K562 (cell line): Measurements from ENCODE around the gene KLF13. TPM values are rescaled to one million over a fixed set of nuclear protein-coding genes. Genes with fewer than 3 reads are reported as not detected.

Source experiments
- ATAC-seq: fragments of 200-7000 bp; cut with Tn5 transposase; 3 replicates; pipeline ENCODE4 v1.9.1; 2020; ENCODE audit warnings: moderate library complexity
- BruUV-seq: library from RNA; stranded (reverse); fragments of 400-500 nt; replicated peaks from 2 replicates; lab custom pipeline; 2021; lab: Mats Ljungman, UMichigan
- CTCF ChIA-PET: fragments of 300-600 bp; formaldehyde crosslinking; extraction: SDS; loops from one replicate; lab custom pipeline; 2021; ENCODE audit warnings: low intra/inter-chr PET ratio; lab: Yijun Ruan, JAX
- POLR2A ChIA-PET: fragments of 300-600, 350-650 bp; sonication (Branson Sonifier 250); formaldehyde crosslinking; extraction: SDS; loops from one replicate; lab custom pipeline; 2021; ENCODE audit warnings: antibody characterized with exemption, inconsistent platforms; lab: Yijun Ruan, JAX
- DNase-seq, 4 experiments: peaks; one replicate each; pipeline versions ENCODE4 v3.0.0 to v3.0.0-alpha.2; 2011 to 2018; ENCODE audit warnings: low spot score in 3 of 4, mixed read lengths in 3 of 4; ENCODE audit errors: extremely low read depth in 1 of 4
- FAIRE-seq: peaks from 2 replicates; lab custom pipeline; 2011; peaks lifted over from hg19 to GRCh38; lab: Jason Lieb, UNC
- H2AFZ ChIP-seq: 2 replicates; pipeline ENCODE4 v1.6.0; 2011; ENCODE audit warnings: low read depth, low read length, control low read depth, inconsistent platforms
- H3K27ac ChIP-seq: fragments of 200-600 bp; 3 replicates; pipeline ENCODE4 v1.8.0; 2011; ENCODE audit warnings: low read depth, mild to moderate bottlenecking, control low read depth, inconsistent platforms, low read length, moderate library complexity, mixed read lengths; ENCODE audit errors: extremely low read depth
- H3K27me3 ChIP-seq, 2 experiments: fragments of 300-600 bp in 1 of 2; 2 replicates in 1 of 2; 3 replicates in 1 of 2; pipeline versions ENCODE4 v1.6.0 to v1.8.0; 2011; ENCODE audit warnings: inconsistent platforms in 2 of 2, low read length in 2 of 2, mild to moderate bottlenecking in 1 of 2, mixed read lengths in 1 of 2, moderate library complexity in 1 of 2; ENCODE audit not compliant: control insufficient read depth in 2 of 2, insufficient read depth in 2 of 2
- H3K36me3 ChIP-seq: fragments of 300-600 bp; 3 replicates; pipeline ENCODE4 v1.8.0; 2011; ENCODE audit warnings: mild to moderate bottlenecking, low read length, inconsistent platforms; ENCODE audit not compliant: control insufficient read depth, insufficient read depth
- H3K4me1 ChIP-seq, 2 experiments: fragments of 200-600 bp in 1 of 2; replicated peaks in 1 of 2; 2 replicates in 1 of 2; 3 replicates in 1 of 2; pipeline versions ENCODE4 v1.5.1 to v1.8.0; 2011; ENCODE audit warnings: inconsistent platforms in 2 of 2, low read length in 2 of 2, mild to moderate bottlenecking in 1 of 2, mixed read lengths in 1 of 2, moderate library complexity in 1 of 2; ENCODE audit not compliant: control insufficient read depth in 2 of 2, insufficient read depth in 2 of 2
- H3K4me2 ChIP-seq: 2 replicates; pipeline ENCODE4 v1.6.1; 2011; ENCODE audit warnings: low read length, control low read depth, inconsistent platforms, mixed read lengths; ENCODE audit not compliant: insufficient read depth
- H3K4me3 ChIP-seq: fragments of 200-600 bp; sonication (generic), shearing (Covaris generic); 2 replicates; pipeline ENCODE4 v1.5.1; 2016; ENCODE audit warnings: control low read depth, inconsistent platforms
- H3K79me2 ChIP-seq: fragments of 200-600 bp; 3 replicates; pipeline ENCODE4 v1.8.0; 2011; ENCODE audit warnings: low read length, inconsistent platforms; ENCODE audit not compliant: control insufficient read depth, insufficient read depth
- H3K9ac ChIP-seq, 2 experiments: 2 replicates each; pipeline versions ENCODE4 v1.6.0 to v1.6.1; 2011; ENCODE audit warnings: low read depth in 2 of 2, low read length in 2 of 2, control low read depth in 1 of 2, inconsistent platforms in 1 of 2, mild to moderate bottlenecking in 1 of 2, mixed read lengths in 1 of 2; ENCODE audit not compliant: insufficient read depth in 1 of 2
- H3K9me1 ChIP-seq: one replicate; pipeline ENCODE4 v1.6.0; 2011; ENCODE audit warnings: inconsistent platforms, mild to moderate bottlenecking, low read length, moderate library complexity; ENCODE audit not compliant: control insufficient read depth, insufficient read depth
- H3K9me3 ChIP-seq: replicated peaks from 2 replicates; pipeline ENCODE4 v1.5.1; 2011; ENCODE audit warnings: low read depth, low read length, inconsistent platforms; ENCODE audit not compliant: control insufficient read depth, insufficient read depth
- H4K20me1 ChIP-seq: replicated peaks from 2 replicates; pipeline ENCODE4 v1.6.1; 2011; ENCODE audit warnings: low read length, inconsistent platforms, mixed read lengths; ENCODE audit not compliant: control insufficient read depth, insufficient read depth
- E2F4 ChIP-seq: sonication (generic); formaldehyde crosslinking; IDR thresholded peaks from 2 replicates; pipeline ENCODE4 v1.8.0; 2022; ENCODE audit warnings: mild to moderate bottlenecking, low read depth, missing genetic modification reagents
- FOXJ2 ChIP-seq: fragments of 200-800 bp; sonication (Bioruptor generic); IDR thresholded peaks from 2 replicates; pipeline ENCODE4 v1.6.1; 2016; ENCODE audit warnings: missing genetic modification characterization, missing compliant biosample characterization
- HMG20A ChIP-seq: fragments of 450-650 bp; formaldehyde crosslinking; conservative IDR thresholded peaks from 2 replicates; pipeline ENCODE4 v1.4.0; 2020; ENCODE audit warnings: mild to moderate bottlenecking, mixed read lengths
- HMGXB4 ChIP-seq: sonication (generic); formaldehyde crosslinking; IDR thresholded peaks from 2 replicates; pipeline ENCODE4 v1.8.1; 2023; ENCODE audit warnings: mild to moderate bottlenecking, missing genetic modification reagents
- RBM39 ChIP-seq: fragments of 200-400 bp; formaldehyde crosslinking; optimal IDR thresholded peaks from 2 replicates; pipeline ENCODE3; 2018; ENCODE audit warnings: low read depth, low read length
- RUNX1 ChIP-seq: sonication (generic); IDR thresholded peaks from 2 replicates; pipeline ENCODE4 v1.6.1; 2016; ENCODE audit warnings: antibody characterized with exemption, low read depth
- U2AF1 ChIP-seq: fragments of 200-400 bp; formaldehyde crosslinking; optimal IDR thresholded peaks from 2 replicates; pipeline ENCODE3; 2017; ENCODE audit warnings: mild to moderate bottlenecking, low read depth, low read length, moderate library complexity
- USF1 ChIP-seq: sonication (generic); formaldehyde crosslinking; IDR thresholded peaks from 2 replicates; pipeline ENCODE4 v1.9.0; 2022; ENCODE audit warnings: mild to moderate bottlenecking, missing genetic modification reagents
- ZNF3 ChIP-seq: fragments of 250-450 bp; sonication (Bioruptor Pico); IDR thresholded peaks from 2 replicates; pipeline ENCODE4 v1.5.0; 2021; ENCODE audit warnings: mild to moderate bottlenecking, moderate library complexity
- ZNF668 ChIP-seq: fragments of 250-450 bp; sonication (Bioruptor Pico); IDR thresholded peaks from 2 replicates; pipeline ENCODE4 v1.8.0; 2022; ENCODE audit warnings: mild to moderate bottlenecking, inconsistent platforms
- ZZZ3 ChIP-seq: fragments of 450-650 bp; IDR thresholded peaks from 2 replicates; pipeline ENCODE4 v1.6.1; 2016; ENCODE audit warnings: antibody characterized with exemption, mild to moderate bottlenecking, moderate library complexity
- WGBS: fragments of 100-300 bp; shearing (Covaris generic); methylation state at CpG from one replicate; pipeline ENCODE4 v1.1.6; 2016; ENCODE audit warnings: low coverage, mixed read lengths; ENCODE audit not compliant: insufficient coverage; ENCODE audit errors: missing lambda C conversion rate; 5-methylcytosine and 5-hydroxymethylcytosine counted together
- in situ Hi-C: fragments of 300-500 bp; cut with MboI; formaldehyde crosslinking; loops from 4 replicates; pipeline ENCODE4 v1.15.0; 2018; ENCODE audit warnings: inconsistent platforms, mixed read lengths
- intact Hi-C: fragments of 100-400 bp; cut with micrococcal nuclease; formaldehyde crosslinking; loops from 2 replicates; pipeline ENCODE4 v1.14.2; 2022
- polyA plus RNA-seq, 8 experiments: library from polyadenylated mRNA; depleted of rRNA in 4 of 8; stranded (reverse) in 5 of 8; unstranded in 3 of 8; fragments of >200 nt; fragmentation: Nextera tagmentation in 2 of 8; fragmentation: Illumina TruSeq in 1 of 8; extraction: Ambion mirVana in 2 of 8; extraction: Trizol in 1 of 8; gene quantifications; 2 replicates each; pipeline versions ENCODE4 v1.2.1 to v1.2.3, GENCODE V29; 2011 to 2014; ENCODE audit warnings: inconsistent platforms in 1 of 8, missing spikeins in 1 of 8
- total RNA-seq, 7 experiments: library from RNA; depleted of rRNA in 6 of 7; stranded (reverse); fragments of >200 nt in 6 of 7; fragmentation: Illumina TruSeq in 2 of 7; extraction: Trizol in 2 of 7; gene quantifications; 2 replicates each; pipeline versions ENCODE4 v1.2.1 to v1.2.3, GENCODE V29; 2011 to 2021; ENCODE audit warnings: low replicate concordance in 1 of 7
- TF ChIP-seq, protein P1 (sequence below): fragments of 250-450 bp; sonication (Bioruptor Pico); IDR thresholded peaks from 2 replicates; pipeline ENCODE4 v1.8.0; 2021; ENCODE audit warnings: mild to moderate bottlenecking, moderate library complexity
- TF ChIP-seq, protein P2 (sequence below), 2 experiments: fragments of 450-650 bp in 1 of 2; sonication (generic) in 1 of 2; formaldehyde crosslinking; conservative IDR thresholded peaks; 2 replicates each; pipeline versions ENCODE4 v1.4.0 to v1.8.1; 2020 to 2022; ENCODE audit warnings: mild to moderate bottlenecking in 1 of 2, missing genetic modification reagents in 1 of 2
- TF ChIP-seq, protein P3 (sequence below): fragments of 250-450 bp; sonication (Bioruptor Pico); IDR thresholded peaks from 2 replicates; pipeline ENCODE4 v1.4.0; 2020

The KLF13 gene
- total and polyA plus RNA-seq, 9 of the 15 experiments (the other 6 are each of a cell fraction or from before 2014, with no cell fraction given): 1.8 to 10.5 (median 4.8) TPM

- TF ChIP-seq FOXJ2 (no peak), RBM39 (no peak), U2AF1 (no peak), ZZZ3 (no peak), HMGXB4 (CRISPR knock-in tag) (no peak)
These were observed 75.4 kb downstream of the KLF13 start (continued) for GRCh38 chr15:31402003-31402402.

DNA sequence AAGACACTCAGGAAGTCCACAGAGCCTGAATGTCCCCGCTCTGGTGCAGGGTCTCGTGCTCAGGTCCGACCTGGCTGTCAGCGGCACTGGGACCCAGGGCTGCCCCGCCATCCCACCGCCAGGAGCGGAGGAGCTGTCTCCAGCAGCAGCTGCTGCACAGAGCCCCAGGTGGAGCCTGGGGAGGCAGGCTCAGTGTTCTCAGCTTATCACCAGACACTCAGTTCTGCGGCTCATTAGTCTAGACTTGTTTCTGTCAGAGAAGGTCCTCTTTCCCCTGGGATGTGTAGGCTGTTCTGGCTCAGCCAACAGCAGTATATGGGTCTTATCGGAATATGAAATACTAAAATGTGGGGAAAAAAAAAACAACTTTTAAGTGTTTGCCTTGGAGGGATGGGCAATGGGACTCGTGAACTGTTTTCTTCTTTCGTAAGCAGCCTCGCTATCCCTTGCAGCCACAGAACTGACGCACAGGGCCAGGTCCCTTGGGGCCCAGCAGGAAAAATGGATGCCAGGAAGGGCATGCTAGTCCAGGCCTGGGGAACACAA is 75.9 kb downstream of the KLF13 start:
- peak in 1 of 4 experiments; percentile 9 for DNase-seq
- Histone ChIP-seq H3K27ac (no peak overlapping the region), H3K4me1 (peaks cover 0 to 11% of the 10 kb centered on the region in 2 experiments; a peak in 2 of 5 replicates), H4K20me1 (no peaks in the 10 kb centered on the region), H3K9me3 (no peaks in the 10 kb centered on the region), H3K9ac (no peak overlapping the region), H3K27me3 (peaks cover 6 to 30% of the 10 kb centered on the region in 2 experiments), H3K79me2 (no peaks in the 10 kb centered on the region), H3K4me2 (no peak overlapping the region), H3K9me1 (no peaks in the 10 kb centered on the region), H3K36me3 (no peaks in the 10 kb centered on the region), H2AFZ (no peak overlapping the region), H3K4me3 (no peak overlapping the region)
- no peak for FAIRE-seq
- intact Hi-C loops: no loop called here
- in situ Hi-C loops: no loop called here
- ATAC-seq: peak; percentile 59
- 2% methylated on average over 13 of the region's 13 CpGs for WGBS
- POLR2A ChIA-PET: interaction anchor here (0.7 kb wide), 1 partner anchor 84 kb away, joined by 3 read pairs; no protein-coding TSS in a partner anchor
- CTCF ChIA-PET: no interaction called here
- no TSS peak for BruUV-seq
- TF ChIP-seq E2F4 (CRISPR knock-in tag): no peak
- TF ChIP-seq, protein P1, sequence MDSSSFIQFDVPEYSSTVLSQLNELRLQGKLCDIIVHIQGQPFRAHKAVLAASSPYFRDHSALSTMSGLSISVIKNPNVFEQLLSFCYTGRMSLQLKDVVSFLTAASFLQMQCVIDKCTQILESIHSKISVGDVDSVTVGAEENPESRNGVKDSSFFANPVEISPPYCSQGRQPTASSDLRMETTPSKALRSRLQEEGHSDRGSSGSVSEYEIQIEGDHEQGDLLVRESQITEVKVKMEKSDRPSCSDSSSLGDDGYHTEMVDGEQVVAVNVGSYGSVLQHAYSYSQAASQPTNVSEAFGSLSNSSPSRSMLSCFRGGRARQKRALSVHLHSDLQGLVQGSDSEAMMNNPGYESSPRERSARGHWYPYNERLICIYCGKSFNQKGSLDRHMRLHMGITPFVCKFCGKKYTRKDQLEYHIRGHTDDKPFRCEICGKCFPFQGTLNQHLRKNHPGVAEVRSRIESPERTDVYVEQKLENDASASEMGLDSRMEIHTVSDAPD (CRISPR knock-in tag): no peak
- TF ChIP-seq USF1 (CRISPR knock-in tag): no peak
- TF ChIP-seq, protein P2, sequence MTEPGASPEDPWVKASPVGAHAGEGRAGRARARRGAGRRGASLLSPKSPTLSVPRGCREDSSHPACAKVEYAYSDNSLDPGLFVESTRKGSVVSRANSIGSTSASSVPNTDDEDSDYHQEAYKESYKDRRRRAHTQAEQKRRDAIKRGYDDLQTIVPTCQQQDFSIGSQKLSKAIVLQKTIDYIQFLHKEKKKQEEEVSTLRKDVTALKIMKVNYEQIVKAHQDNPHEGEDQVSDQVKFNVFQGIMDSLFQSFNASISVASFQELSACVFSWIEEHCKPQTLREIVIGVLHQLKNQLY (CRISPR knock-in tag; conservative IDR thresholded peaks at IDR 0.05): no peak
- no peak for TF ChIP-seq HMG20A (CRISPR knock-in tag)
- no peak for TF ChIP-seq ZNF668
- no peak for TF ChIP-seq ZNF3 (CRISPR knock-in tag)
- TF ChIP-seq RUNX1: no peak
- TF ChIP-seq, protein P3, sequence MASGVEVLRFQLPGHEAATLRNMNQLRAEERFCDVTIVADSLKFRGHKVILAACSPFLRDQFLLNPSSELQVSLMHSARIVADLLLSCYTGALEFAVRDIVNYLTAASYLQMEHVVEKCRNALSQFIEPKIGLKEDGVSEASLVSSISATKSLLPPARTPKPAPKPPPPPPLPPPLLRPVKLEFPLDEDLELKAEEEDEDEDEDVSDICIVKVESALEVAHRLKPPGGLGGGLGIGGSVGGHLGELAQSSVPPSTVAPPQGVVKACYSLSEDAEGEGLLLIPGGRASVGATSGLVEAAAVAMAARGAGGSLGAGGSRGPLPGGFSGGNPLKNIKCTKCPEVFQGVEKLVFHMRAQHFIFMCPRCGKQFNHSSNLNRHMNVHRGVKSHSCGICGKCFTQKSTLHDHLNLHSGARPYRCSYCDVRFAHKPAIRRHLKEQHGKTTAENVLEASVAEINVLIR (CRISPR knock-in tag): no peak
